Measurements from ENCODE around the gene TIMP3.

- no peak for TF ChIP-seq RAD21 (conservative IDR thresholded peaks at IDR 0.05)
- no peak for TF ChIP-seq REST (IDR thresholded peaks at IDR 0.05; ENCODE audit: borderline replicate concordance)
- TF ChIP-seq SMC3 (conservative IDR thresholded peaks at IDR 0.05; ENCODE audit: poor library complexity), result no peak
- no peak for TF ChIP-seq EZH2 (IDR thresholded peaks at IDR 0.05; ENCODE audit: borderline replicate concordance, insufficient read depth, low read length, poor library complexity, severe bottlenecking)
- TF ChIP-seq CTCF (IDR thresholded peaks at IDR 0.05; ENCODE audit: poor library complexity, severe bottlenecking), result no peak
- no peak for TF ChIP-seq POLR2AphosphoS5 (IDR thresholded peaks at IDR 0.05)
- no peak for TF ChIP-seq TAF1 (IDR thresholded peaks at IDR 0.05; ENCODE audit: low read depth)
- no peak for TF ChIP-seq EP300 (conservative IDR thresholded peaks at IDR 0.05; ENCODE audit: poor library complexity, severe bottlenecking)
- no peak for TF ChIP-seq MXI1 (conservative IDR thresholded peaks at IDR 0.05; ENCODE audit: poor library complexity, severe bottlenecking)
These were observed 8.5 kb downstream of the TIMP3 start for GRCh38 chr22:32809786-32810554.
